Measurements from ENCODE around the gene ZBTB33. TPM values are rescaled to one million over a fixed set of nuclear protein-coding genes. Genes with fewer than 3 reads are reported as not detected.

Gene ZBTB33
- polyA plus RNA-seq, 2 of the 4 experiments (the other 2 are of a cell fraction), result 12.3 to 14.3 TPM

DNA sequence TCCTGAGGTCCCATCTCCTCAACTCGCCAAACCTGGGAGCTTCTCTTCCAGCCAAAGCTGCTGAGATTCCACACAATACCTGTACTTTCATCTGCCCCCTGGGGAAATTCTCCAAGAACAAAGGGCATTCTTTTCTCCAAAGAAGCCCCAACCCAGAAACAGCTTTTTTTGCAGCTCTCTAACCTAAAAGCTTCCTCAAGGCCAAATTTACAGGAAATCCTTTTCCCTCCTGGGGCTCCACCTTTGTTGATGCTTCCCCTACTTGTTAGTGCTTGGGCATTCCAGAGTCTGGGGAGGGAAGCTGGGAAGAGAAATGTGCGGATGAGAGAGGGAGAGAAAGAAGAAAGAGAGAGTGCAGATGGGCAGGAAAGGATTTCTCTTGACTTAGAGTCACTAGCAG is 24.3 kb downstream of the ZBTB33 start:
- no peaks in the 10 kb centered on the region for H3K9me3 ChIP-seq
- no peak for FAIRE-seq
- no peak for ATAC-seq
- H3K4me3 ChIP-seq, result no peak overlapping the region
- POLR2A ChIA-PET, result no interaction called here
- no peak overlapping the region for H3K27ac ChIP-seq
- no peak overlapping the region for H3K4me2 ChIP-seq
- TF ChIP-seq, protein P1, sequence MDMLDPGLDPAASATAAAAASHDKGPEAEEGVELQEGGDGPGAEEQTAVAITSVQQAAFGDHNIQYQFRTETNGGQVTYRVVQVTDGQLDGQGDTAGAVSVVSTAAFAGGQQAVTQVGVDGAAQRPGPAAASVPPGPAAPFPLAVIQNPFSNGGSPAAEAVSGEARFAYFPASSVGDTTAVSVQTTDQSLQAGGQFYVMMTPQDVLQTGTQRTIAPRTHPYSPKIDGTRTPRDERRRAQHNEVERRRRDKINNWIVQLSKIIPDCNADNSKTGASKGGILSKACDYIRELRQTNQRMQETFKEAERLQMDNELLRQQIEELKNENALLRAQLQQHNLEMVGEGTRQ (IDR thresholded peaks at IDR 0.05), result no peak
- no peak for TF ChIP-seq CHD4 (IDR thresholded peaks at IDR 0.05; ENCODE audit: borderline replicate concordance)
- no peak for TF ChIP-seq MAX (IDR thresholded peaks at IDR 0.05)
- CTCF ChIA-PET, result no interaction called here
- 28% methylated on average over 2 of the region's 2 CpGs for WGBS (ENCODE audit: missing lambda C conversion rate)
- no peaks in the 10 kb centered on the region for H3K4me1 ChIP-seq
- no peak for DNase-seq (ENCODE audit: low read depth in 1 of 2, low spot score in 1 of 2)

- WGBS (ENCODE audit: missing lambda C conversion rate), result 46% methylated on average over 10 of the region's 10 CpGs
- H3K9me3 ChIP-seq, result no peaks in the 10 kb centered on the region
- ATAC-seq (no peak), FAIRE-seq (no peak), DNase-seq (ENCODE audit: low read depth in 1 of 2, low spot score in 1 of 2) (no peak)
- no peak overlapping the region for H3K4me2 ChIP-seq
- H3K27ac ChIP-seq, result no peak overlapping the region
- POLR2A ChIA-PET, result no interaction called here
- CTCF ChIA-PET, result interaction anchor here (2.5 kb wide), 1 partner anchor 29 kb away, joined by 5 read pairs; no protein-coding TSS in a partner anchor
- H3K4me3 ChIP-seq, result no peak overlapping the region
- no peaks in the 10 kb centered on the region for H3K4me1 ChIP-seq
- TF ChIP-seq NR3C1 (IDR thresholded peaks at IDR 0.05) (no peak), CHD4 (IDR thresholded peaks at IDR 0.05; ENCODE audit: borderline replicate concordance) (no peak), CBX8 (IDR thresholded peaks at IDR 0.05) (no peak), ESRRA (IDR thresholded peaks at IDR 0.05; ENCODE audit: borderline replicate concordance, low read length) (no peak), MYC (IDR thresholded peaks at IDR 0.05; ENCODE audit: borderline replicate concordance, low read length) (no peak)
- TF ChIP-seq, protein P2, sequence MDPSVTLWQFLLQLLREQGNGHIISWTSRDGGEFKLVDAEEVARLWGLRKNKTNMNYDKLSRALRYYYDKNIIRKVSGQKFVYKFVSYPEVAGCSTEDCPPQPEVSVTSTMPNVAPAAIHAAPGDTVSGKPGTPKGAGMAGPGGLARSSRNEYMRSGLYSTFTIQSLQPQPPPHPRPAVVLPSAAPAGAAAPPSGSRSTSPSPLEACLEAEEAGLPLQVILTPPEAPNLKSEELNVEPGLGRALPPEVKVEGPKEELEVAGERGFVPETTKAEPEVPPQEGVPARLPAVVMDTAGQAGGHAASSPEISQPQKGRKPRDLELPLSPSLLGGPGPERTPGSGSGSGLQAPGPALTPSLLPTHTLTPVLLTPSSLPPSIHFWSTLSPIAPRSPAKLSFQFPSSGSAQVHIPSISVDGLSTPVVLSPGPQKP (IDR thresholded peaks at IDR 0.05; ENCODE audit: low read depth, low read length), result no peak
- TF ChIP-seq, protein P1 (IDR thresholded peaks at IDR 0.05), result no peak
Observed at GRCh38 chrX:120281021-120281624, 30.5 kb downstream of the ZBTB33 start.

DNA sequence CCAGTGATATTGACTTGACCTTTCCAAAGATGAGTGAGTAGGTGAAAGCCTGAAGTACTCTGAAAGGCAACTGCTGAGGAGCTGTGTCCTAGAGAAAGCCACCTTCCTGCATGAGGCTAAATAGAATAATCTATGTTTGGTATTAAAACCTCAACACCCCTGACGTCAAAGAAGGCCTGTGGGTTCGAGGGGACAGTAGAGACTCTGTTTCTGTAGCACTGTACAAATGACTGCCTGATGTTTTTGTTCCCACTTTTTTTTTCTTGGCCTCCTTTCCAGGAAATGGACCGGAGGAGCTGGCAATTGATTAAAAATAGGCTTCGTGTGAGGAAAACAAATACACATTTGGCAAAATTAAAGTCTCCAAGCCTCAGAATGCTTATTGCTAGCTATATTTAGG is 31.1 kb downstream of the ZBTB33 start:
- POLR2A ChIA-PET, result no interaction called here
- Histone ChIP-seq H3K27ac (no peak overlapping the region), H3K4me2 (no peak overlapping the region), H3K9me3 (no peaks in the 10 kb centered on the region), H3K4me3 (no peak overlapping the region), H3K4me1 (no peaks in the 10 kb centered on the region)
- WGBS (ENCODE audit: missing lambda C conversion rate), result 53% methylated on average over 4 of the region's 4 CpGs
- no peak for TF ChIP-seq MAZ (IDR thresholded peaks at IDR 0.05; ENCODE audit: borderline replicate concordance, low read depth, low read length)
- TF ChIP-seq, protein P1 (IDR thresholded peaks at IDR 0.05), result no peak
- no peak for TF ChIP-seq NFE2L2 (conservative IDR thresholded peaks at IDR 0.05; ENCODE audit: low read length)
- no peak for TF ChIP-seq GATA3 (IDR thresholded peaks at IDR 0.05; ENCODE audit: borderline replicate concordance)
- TF ChIP-seq HOXA7 (CRISPR knock-in tag; IDR thresholded peaks at IDR 0.05), result no peak
- no peak for TF ChIP-seq NR3C1 (IDR thresholded peaks at IDR 0.05)
- TF ChIP-seq, protein P3, sequence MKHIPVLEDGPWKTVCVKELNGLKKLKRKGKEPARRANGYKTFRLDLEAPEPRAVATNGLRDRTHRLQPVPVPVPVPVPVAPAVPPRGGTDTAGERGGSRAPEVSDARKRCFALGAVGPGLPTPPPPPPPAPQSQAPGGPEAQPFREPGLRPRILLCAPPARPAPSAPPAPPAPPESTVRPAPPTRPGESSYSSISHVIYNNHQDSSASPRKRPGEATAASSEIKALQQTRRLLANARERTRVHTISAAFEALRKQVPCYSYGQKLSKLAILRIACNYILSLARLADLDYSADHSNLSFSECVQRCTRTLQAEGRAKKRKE (CRISPR knock-in tag; IDR thresholded peaks at IDR 0.05; ENCODE audit: low read depth), result no peak
- TF ChIP-seq RFX5 (IDR thresholded peaks at IDR 0.05), result no peak
- TF ChIP-seq HOXB13 (CRISPR knock-in tag; IDR thresholded peaks at IDR 0.05; ENCODE audit: low read depth), result no peak
- TF ChIP-seq JUNB (IDR thresholded peaks at IDR 0.05), result no peak
- CTCF ChIA-PET, result interaction anchor here (2.5 kb wide), 1 partner anchor 28 kb away, joined by 5 read pairs; no protein-coding TSS in a partner anchor
- FAIRE-seq (no peak), DNase-seq (ENCODE audit: low read depth in 1 of 2, low spot score in 1 of 2) (no peak), ATAC-seq (no peak)

Data from A549 (cell line).